Astrocyte of the spinal cord (primary cell): ENCODE results near the gene CERT1.

Experiments used
- DNase-seq: peaks from one replicate; pipeline ENCODE4 v3.0.0; 2011; ENCODE audit warnings: low read depth, low spot score
- H3K4me3 ChIP-seq: 2 replicates; pipeline ENCODE4 v1.5.1; 2011; ENCODE audit warnings: low read depth, mild to moderate bottlenecking, low read length, moderate library complexity
- CTCF ChIP-seq: IDR thresholded peaks from 2 replicates; pipeline ENCODE4 v1.5.1; 2012; ENCODE audit warnings: low read depth, mild to moderate bottlenecking, low read length, inconsistent platforms
- in situ Hi-C: cut with HindIII; loops from 2 replicates; pipeline ENCODE4 v1.10.0; 2017; ENCODE audit warnings: low sequenced_read_pairs

CERT1 gene

GRCh38 chr5:75381456-75381855, 130.0 kb downstream of the CERT1 start:
- in situ Hi-C loops, result no loop called here
- DNase-seq, result no peak
- H3K4me3 ChIP-seq, result no peak overlapping the region
- no peak for TF ChIP-seq CTCF

- in situ Hi-C loops, result no loop called here
- DNase-seq, result no peak
- H3K4me3 ChIP-seq, result no peak overlapping the region
- no peak for TF ChIP-seq CTCF
Observed at GRCh38 chr5:75380099-75380498, 131.3 kb downstream of the CERT1 start.

GRCh38 chr5:75375414-75375813, 136.0 kb downstream of the CERT1 start:
- H3K4me3 ChIP-seq, result no peak overlapping the region
- in situ Hi-C loops, result no loop called here
- no peak for DNase-seq

GRCh38 chr5:75374394-75374814, 137.0 kb downstream of the CERT1 start:
- no peak overlapping the region for H3K4me3 ChIP-seq
- no peak for TF ChIP-seq CTCF
- no peak for DNase-seq
- in situ Hi-C loops, result no loop called here

More at GRCh38 chr5:75375414-75375813, 136.0 kb downstream of the CERT1 start:
- no peak for TF ChIP-seq CTCF

- H3K4me3 ChIP-seq, result no peak overlapping the region
- in situ Hi-C loops, result no loop called here
- TF ChIP-seq CTCF, result no peak
- no peak for DNase-seq
Observed at GRCh38 chr5:75373862-75374261, 137.6 kb downstream of the CERT1 start.

- H3K4me3 ChIP-seq, result no peak overlapping the region
- in situ Hi-C loops, result no loop called here
- no peak for TF ChIP-seq CTCF
- DNase-seq, result peak; percentile 53
Observed at GRCh38 chr5:75368391-75368790, 143.0 kb downstream of the CERT1 start.

- no peak for TF ChIP-seq CTCF
- DNase-seq, result peak; percentile 57
- no peak overlapping the region for H3K4me3 ChIP-seq
- in situ Hi-C loops, result no loop called here
Observed at GRCh38 chr5:75367401-75367800, 144.0 kb downstream of the CERT1 start.
